Trophoblast cell (in vitro differentiated cells and primary cell): Measurements from ENCODE around the gene LGALS7B.
A peak's percentile ranks its signal among the peaks of the same experiment; 100 is the strongest.

ENCODE experiments used
- DNase-seq, 2 donors: peaks; one replicate each; pipeline ENCODE4 v3.0.0-alpha.2; 2016
- H2AFZ ChIP-seq: 2 replicates; pipeline ENCODE4 v1.6.1; 2013; ENCODE audit warnings: low read length, moderate library complexity, mild to moderate bottlenecking; ENCODE audit not compliant: insufficient read depth, poor library complexity
- H2AK5ac ChIP-seq: 2 replicates; pipeline ENCODE4 v1.6.1; 2013; ENCODE audit warnings: mild to moderate bottlenecking, low read length
- H2BK120ac ChIP-seq: 2 replicates; pipeline ENCODE4 v1.6.1; 2013; ENCODE audit warnings: low read length, mild to moderate bottlenecking, moderate library complexity; ENCODE audit not compliant: insufficient read depth, poor library complexity
- H2BK12ac ChIP-seq: 2 replicates; pipeline ENCODE4 v1.6.1; 2013; ENCODE audit warnings: mild to moderate bottlenecking, low read length, moderate library complexity
- H2BK5ac ChIP-seq: 2 replicates; pipeline ENCODE4 v1.6.1; 2013; ENCODE audit warnings: low read length, low read depth, moderate library complexity, mild to moderate bottlenecking; ENCODE audit not compliant: poor library complexity
- H3K14ac ChIP-seq: 2 replicates; pipeline ENCODE4 v1.6.1; 2013; ENCODE audit warnings: mild to moderate bottlenecking, low read length
- H3K18ac ChIP-seq: 2 replicates; pipeline ENCODE4 v1.6.1; 2013; ENCODE audit warnings: mild to moderate bottlenecking, low read length
- H3K23ac ChIP-seq: 2 replicates; pipeline ENCODE4 v1.6.1; 2013; ENCODE audit warnings: low read length
- H3K27ac ChIP-seq: 2 replicates; pipeline ENCODE4 v1.5.1; 2013; ENCODE audit warnings: low read depth, mild to moderate bottlenecking, inconsistent platforms, low read length, moderate library complexity
- H3K27me3 ChIP-seq: 2 replicates; pipeline ENCODE4 v1.6.1; 2013; ENCODE audit warnings: inconsistent platforms, mild to moderate bottlenecking, low read length, moderate library complexity; ENCODE audit not compliant: insufficient read depth
- H3K36me3 ChIP-seq, 2 experiments: 1 replicate in 1 of 2; 2 replicates in 1 of 2; pipeline ENCODE4 v1.6.1; 2013; ENCODE audit warnings: low read length in 2 of 2, mild to moderate bottlenecking in 2 of 2, moderate library complexity in 1 of 2; ENCODE audit not compliant: insufficient read depth in 2 of 2, control insufficient read depth in 1 of 2
- H3K4ac ChIP-seq: 2 replicates; pipeline ENCODE4 v1.6.1; 2013; ENCODE audit warnings: low read depth, mild to moderate bottlenecking, low read length, moderate library complexity
- H3K4me1 ChIP-seq, 2 experiments: 1 replicate in 1 of 2; 2 replicates in 1 of 2; pipeline ENCODE4 v1.6.1; 2013; ENCODE audit warnings: low read length in 2 of 2, mild to moderate bottlenecking in 2 of 2, moderate library complexity in 1 of 2; ENCODE audit not compliant: insufficient read depth in 2 of 2, control insufficient read depth in 1 of 2
- H3K4me2 ChIP-seq: 2 replicates; pipeline ENCODE4 v1.6.1; 2013; ENCODE audit warnings: inconsistent platforms, mild to moderate bottlenecking, low read length, moderate library complexity
- H3K4me3 ChIP-seq: 2 replicates; pipeline ENCODE4 v1.5.1; 2013; ENCODE audit warnings: mild to moderate bottlenecking, low read depth, low read length, inconsistent platforms
- H3K79me1 ChIP-seq: one replicate; pipeline ENCODE4 v1.6.1; 2013; ENCODE audit warnings: low read length
- H3K79me2 ChIP-seq: 2 replicates; pipeline ENCODE4 v1.6.1; 2013; ENCODE audit warnings: low read length, mild to moderate bottlenecking; ENCODE audit not compliant: control insufficient read depth, insufficient read depth, poor library complexity
- H3K9ac ChIP-seq: 2 replicates; pipeline ENCODE4 v1.6.1; 2013; ENCODE audit warnings: mild to moderate bottlenecking, low read length
- H3K9me3 ChIP-seq: 2 replicates; pipeline ENCODE4 v1.6.1; 2013; ENCODE audit warnings: low read depth, mild to moderate bottlenecking, control low read depth, inconsistent platforms, low read length; ENCODE audit not compliant: insufficient read depth
- H4K12ac ChIP-seq: 2 replicates; pipeline ENCODE4 v1.6.1; 2013; ENCODE audit warnings: low read depth, mild to moderate bottlenecking, low read length, moderate library complexity
- H4K8ac ChIP-seq: 2 replicates; pipeline ENCODE4 v1.6.1; 2013; ENCODE audit warnings: low read depth, mild to moderate bottlenecking, low read length, moderate library complexity
- H4K91ac ChIP-seq: one replicate; pipeline ENCODE4 v1.6.1; 2013; ENCODE audit warnings: low read depth, mild to moderate bottlenecking, low read length, moderate library complexity
- WGBS: extraction: QIAGEN DNeasy Blood & Tissue Kit; methylation state at CpG from one replicate; pipeline ENCODE4 v1.1.7; 2013; ENCODE audit warnings: missing lambda C conversion rate; ENCODE audit not compliant: insufficient read length, insufficient coverage; ENCODE audit errors: extremely low coverage; 5-methylcytosine and 5-hydroxymethylcytosine counted together

The LGALS7B gene

GRCh38 chr19:38763795-38764220 lies 25.2 kb upstream of the LGALS7B start:
- Histone ChIP-seq H3K4ac (no peak overlapping the region), H2BK12ac (no peak overlapping the region), H4K8ac (no peak overlapping the region), H3K14ac (no peak overlapping the region), H3K79me1 (no peaks in the 10 kb centered on the region), H2BK120ac (no peak overlapping the region), H3K27me3 (no peaks in the 10 kb centered on the region), H3K9me3 (no peaks in the 10 kb centered on the region), H3K23ac (no peak overlapping the region), H2AK5ac (no peak overlapping the region), H2BK5ac (no peak overlapping the region), H4K12ac (no peak overlapping the region), H4K91ac (no peak overlapping the region), H3K36me3 (no peaks in the 10 kb centered on the region), H3K27ac (no peak overlapping the region), H2AFZ (no peak overlapping the region), H3K18ac (no peak overlapping the region), H3K4me3 (no peak overlapping the region), H3K9ac (no peak overlapping the region), H3K79me2 (no peaks in the 10 kb centered on the region), H3K4me2 (no peak overlapping the region), H3K4me1 (no peaks in the 10 kb centered on the region)
- WGBS, result no CpG with 5 or more reads among the region's 3 CpGs
- no peak for DNase-seq

- no peak overlapping the region for H2BK12ac ChIP-seq
- no peak overlapping the region for H2BK5ac ChIP-seq
Measured at GRCh38 chr19:38765214-38765613, 23.8 kb upstream of the LGALS7B start.

GRCh38 chr19:38766276-38767047 lies 22.5 kb upstream of the LGALS7B start:
- Histone ChIP-seq H3K79me2 (no peaks in the 10 kb centered on the region), H3K4me3 (no peak overlapping the region), H4K12ac (no peak overlapping the region), H3K36me3 (no peaks in the 10 kb centered on the region), H3K9ac (no peak overlapping the region), H3K27ac (no peak overlapping the region), H2BK12ac (no peak overlapping the region), H4K8ac (no peak overlapping the region), H3K14ac (no peak overlapping the region), H3K9me3 (no peaks in the 10 kb centered on the region), H2BK5ac (no peak overlapping the region), H3K4ac (no peak overlapping the region), H3K27me3 (no peaks in the 10 kb centered on the region), H2AK5ac (no peak overlapping the region), H4K91ac (no peak overlapping the region), H3K18ac (no peak overlapping the region), H3K4me1 (peaks cover 0 to 2% of the 10 kb centered on the region in 2 experiments), H2AFZ (no peak overlapping the region), H3K79me1 (peaks cover 2% of the 10 kb centered on the region), H3K23ac (no peak overlapping the region), H3K4me2 (no peak overlapping the region), H2BK120ac (no peak overlapping the region)
- WGBS, result no CpG with 5 or more reads among the region's 10 CpGs
- no peak for DNase-seq

More at GRCh38 chr19:38765214-38765613, 23.8 kb upstream of the LGALS7B start:
- Histone ChIP-seq H2AK5ac (no peak overlapping the region), H3K23ac (no peak overlapping the region), H3K4me2 (no peak overlapping the region), H3K36me3 (no peaks in the 10 kb centered on the region), H4K12ac (no peak overlapping the region), H4K91ac (no peak overlapping the region), H3K27ac (no peak overlapping the region), H3K18ac (no peak overlapping the region), H3K4ac (no peak overlapping the region), H3K27me3 (no peaks in the 10 kb centered on the region), H3K4me3 (no peak overlapping the region), H3K79me1 (peaks cover 2% of the 10 kb centered on the region), H3K79me2 (no peaks in the 10 kb centered on the region), H4K8ac (no peak overlapping the region), H2BK120ac (no peak overlapping the region), H3K9me3 (no peaks in the 10 kb centered on the region), H2AFZ (no peak overlapping the region), H3K14ac (no peak overlapping the region), H3K4me1 (peaks cover 0 to 2% of the 10 kb centered on the region in 2 experiments), H3K9ac (no peak overlapping the region)
- WGBS, result no CpG with 5 or more reads among the region's 2 CpGs
- DNase-seq, result no peak

GRCh38 chr19:38769635-38770211 lies 19.3 kb upstream of the LGALS7B start:
- no peak overlapping the region for H2BK5ac ChIP-seq
- peaks cover 2% of the 10 kb centered on the region for H3K79me1 ChIP-seq
- H2AFZ ChIP-seq, result peak overlapping the region; percentile 79
- H3K18ac ChIP-seq, result no peak overlapping the region
- H3K79me2 ChIP-seq, result no peaks in the 10 kb centered on the region
- H4K12ac ChIP-seq, result peak overlapping the region; percentile 59
- peak overlapping the region; percentile 70 for H4K91ac ChIP-seq
- no CpG with 5 or more reads among the region's 42 CpGs for WGBS
- no peaks in the 10 kb centered on the region for H3K9me3 ChIP-seq
- peaks cover 0 to 2% of the 10 kb centered on the region in 2 experiments for H3K4me1 ChIP-seq
- H4K8ac ChIP-seq, result peak overlapping the region; percentile 57
- no peak overlapping the region for H3K4ac ChIP-seq
- no peaks in the 10 kb centered on the region for H3K27me3 ChIP-seq
- H2AK5ac ChIP-seq, result no peak overlapping the region
- no peak overlapping the region for H3K27ac ChIP-seq
- peak overlapping the region; percentile 29 for H3K14ac ChIP-seq
- H2BK120ac ChIP-seq, result no peak overlapping the region
- no peak overlapping the region for H3K4me3 ChIP-seq
- no peak overlapping the region for H2BK12ac ChIP-seq
- no peak overlapping the region for H3K4me2 ChIP-seq
- no peaks in the 10 kb centered on the region for H3K36me3 ChIP-seq
- no peak overlapping the region for H3K23ac ChIP-seq
- H3K9ac ChIP-seq, result no peak overlapping the region
- DNase-seq, result peak; percentile 39 to 84
